SK-N-SH (cell line): ENCODE data around the gene MTPN.

Experiments
- CHD2 ChIP-seq: fragments of 150-350 bp; IDR thresholded peaks from 2 replicates; pipeline ENCODE4 v1.6.1; 2018; ENCODE audit warnings: low read length; ENCODE audit not compliant: partially characterized antibody
- CTCF ChIP-seq: fragments of 200-600 bp; sonication (generic); IDR thresholded peaks from 2 replicates; pipeline ENCODE4 v1.6.1; 2017; ENCODE audit warnings: antibody characterized with exemption, mild to moderate bottlenecking, moderate library complexity
- MAX ChIP-seq: IDR thresholded peaks from 2 replicates; pipeline ENCODE4 v1.4.0; 2012; ENCODE audit warnings: low read depth
- RAD21 ChIP-seq: IDR thresholded peaks from 2 replicates; pipeline ENCODE4 v1.6.1; 2012; ENCODE audit warnings: mild to moderate bottlenecking, low read length
- RCOR1 ChIP-seq: fragments of 150-350 bp; IDR thresholded peaks from 2 replicates; pipeline ENCODE4 v1.6.1; 2017; ENCODE audit warnings: antibody characterized with exemption, low read length
- RFX5 ChIP-seq: IDR thresholded peaks from 2 replicates; pipeline ENCODE4 v1.6.1; 2012; ENCODE audit warnings: mild to moderate bottlenecking, improper control_type of control experiment, low read length
- RXRA ChIP-seq: IDR thresholded peaks from 2 replicates; pipeline ENCODE4 v1.4.0; 2012; ENCODE audit warnings: low read depth, mild to moderate bottlenecking, borderline replicate concordance
- TAF1 ChIP-seq: IDR thresholded peaks from 2 replicates; pipeline ENCODE4 v1.6.1; 2012; ENCODE audit warnings: low read depth, mild to moderate bottlenecking, low read length, moderate library complexity, borderline replicate concordance
- TCF12 ChIP-seq: IDR thresholded peaks from 2 replicates; pipeline ENCODE4 v1.4.0; 2012

- TF ChIP-seq RAD21: no peak
- TF ChIP-seq CTCF: no peak
- no peak for TF ChIP-seq TAF1
- no peak for TF ChIP-seq RFX5
- no peak for TF ChIP-seq CHD2
- no peak for TF ChIP-seq RCOR1
- no peak for TF ChIP-seq MAX
- no peak for TF ChIP-seq RXRA
- TF ChIP-seq TCF12: no peak
These were observed 42.5 kb downstream of the MTPN start for GRCh38 chr7:135934651-135935050.
